Stimulated activated naive CD8-positive, alpha-beta T cell treated with anti-CD3 and anti-CD28 coated beads, Interleukin-15, Interleukin-2, amounts not matched to agents 100 U/mL and 50 U/mL, for 24 hours (primary cell): ENCODE data around the gene MCU.

Experiments
- ATAC-seq: fragments of 150-1000 bp; cut with Tn5 transposase; one replicate; pipeline ENCODE4 v1.10.0; 2021
- DNase-seq: peaks from one replicate; pipeline ENCODE4 v3.0.0; 2021

MCU gene

GRCh38 chr10:72846238-72846637 lies 154.3 kb downstream of the MCU start:
- DNase-seq, result no peak
- peak; percentile 69 for ATAC-seq

- ATAC-seq (no peak), DNase-seq (no peak)
These were observed 155.7 kb downstream of the MCU start for GRCh38 chr10:72847681-72848080.

GRCh38 chr10:72850861-72851260 lies 158.9 kb downstream of the MCU start:
- DNase-seq (no peak), ATAC-seq (no peak)

- DNase-seq (no peak), ATAC-seq (no peak)
These were observed 159.6 kb downstream of the MCU start for GRCh38 chr10:72851509-72851908.

- DNase-seq (no peak), ATAC-seq (no peak)
These were observed 160.6 kb downstream of the MCU start for GRCh38 chr10:72852508-72852907.

GRCh38 chr10:72855129-72855528 lies 163.2 kb downstream of the MCU start:
- ATAC-seq (no peak), DNase-seq (no peak)

- no peak for DNase-seq
- no peak for ATAC-seq
These were observed 163.8 kb downstream of the MCU start for GRCh38 chr10:72855790-72856189.

- no peak for DNase-seq
- no peak for ATAC-seq
These were observed 166.1 kb downstream of the MCU start for GRCh38 chr10:72858067-72858466.

- ATAC-seq, result no peak
- DNase-seq, result no peak
These were observed 171.0 kb downstream of the MCU start for GRCh38 chr10:72862957-72863356.

GRCh38 chr10:72875250-72876055 lies 183.5 kb downstream of the MCU start:
- DNase-seq (no peak), ATAC-seq (no peak)

- no peak for DNase-seq
- ATAC-seq, result no peak
These were observed 187.3 kb downstream of the MCU start for GRCh38 chr10:72879245-72879644.

- DNase-seq (no peak), ATAC-seq (no peak)
These were observed 189.3 kb downstream of the MCU start for GRCh38 chr10:72881291-72881690.

GRCh38 chr10:72883861-72884260 lies 191.9 kb downstream of the MCU start:
- ATAC-seq, result no peak
- no peak for DNase-seq

- ATAC-seq (no peak), DNase-seq (no peak)
These were observed 194.0 kb downstream of the MCU start for GRCh38 chr10:72885953-72886352.

GRCh38 chr10:72886621-72887020 lies 194.7 kb downstream of the MCU start:
- DNase-seq (no peak), ATAC-seq (no peak)

- DNase-seq, result peak; percentile 14
These were observed 195.1 kb downstream of the MCU start for GRCh38 chr10:72887043-72887442.

GRCh38 chr10:72888151-72888638 lies 196.3 kb downstream of the MCU start:
- ATAC-seq (no peak), DNase-seq (no peak)

More at GRCh38 chr10:72887043-72887442, 195.1 kb downstream of the MCU start:
- peak; percentile 76 for ATAC-seq

GRCh38 chr10:72889391-72889831 lies 197.5 kb downstream of the MCU start:
- DNase-seq (no peak), ATAC-seq (no peak)

GRCh38 chr10:72890086-72890485 lies 198.1 kb downstream of the MCU start:
- ATAC-seq, result no peak

GRCh38 chr10:72893136-72893798 lies 201.3 kb downstream of the MCU start, which contains the start of gene OIT3:
OIT3 (plus strand) TSS chr10:72893739; CDS start chr10:72893799, 60 bp downstream.
- DNase-seq, result no peak
- no peak for ATAC-seq

More at GRCh38 chr10:72890086-72890485, 198.1 kb downstream of the MCU start:
- DNase-seq, result no peak

GRCh38 chr10:72895236-72895850 lies 203.4 kb downstream of the MCU start:
- ATAC-seq (no peak), DNase-seq (no peak)

- DNase-seq, result no peak
- ATAC-seq, result no peak
These were observed 206.7 kb downstream of the MCU start for GRCh38 chr10:72898616-72899015.

- DNase-seq, result no peak
These were observed 207.6 kb downstream of the MCU start for GRCh38 chr10:72899545-72899944.

More at GRCh38 chr10:72899545-72899944, 207.6 kb downstream of the MCU start:
- no peak for ATAC-seq
